ENCODE results near the gene SDR9C7.

DNA sequence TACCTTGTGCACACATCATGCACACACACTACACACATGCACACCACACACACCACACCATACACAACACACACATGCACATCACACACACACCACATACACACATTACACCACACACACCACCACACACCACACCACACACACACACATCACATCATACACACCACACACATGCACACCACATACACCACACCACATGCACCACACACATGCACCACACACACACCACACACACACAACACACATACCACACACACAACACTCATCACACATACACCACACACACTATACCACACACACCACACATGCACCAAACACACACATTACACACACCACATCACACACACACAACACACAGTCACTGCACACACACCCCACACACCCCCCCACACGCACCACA, 38.1 kb downstream of the SDR9C7 start:
- TF ChIP-seq, protein P1, sequence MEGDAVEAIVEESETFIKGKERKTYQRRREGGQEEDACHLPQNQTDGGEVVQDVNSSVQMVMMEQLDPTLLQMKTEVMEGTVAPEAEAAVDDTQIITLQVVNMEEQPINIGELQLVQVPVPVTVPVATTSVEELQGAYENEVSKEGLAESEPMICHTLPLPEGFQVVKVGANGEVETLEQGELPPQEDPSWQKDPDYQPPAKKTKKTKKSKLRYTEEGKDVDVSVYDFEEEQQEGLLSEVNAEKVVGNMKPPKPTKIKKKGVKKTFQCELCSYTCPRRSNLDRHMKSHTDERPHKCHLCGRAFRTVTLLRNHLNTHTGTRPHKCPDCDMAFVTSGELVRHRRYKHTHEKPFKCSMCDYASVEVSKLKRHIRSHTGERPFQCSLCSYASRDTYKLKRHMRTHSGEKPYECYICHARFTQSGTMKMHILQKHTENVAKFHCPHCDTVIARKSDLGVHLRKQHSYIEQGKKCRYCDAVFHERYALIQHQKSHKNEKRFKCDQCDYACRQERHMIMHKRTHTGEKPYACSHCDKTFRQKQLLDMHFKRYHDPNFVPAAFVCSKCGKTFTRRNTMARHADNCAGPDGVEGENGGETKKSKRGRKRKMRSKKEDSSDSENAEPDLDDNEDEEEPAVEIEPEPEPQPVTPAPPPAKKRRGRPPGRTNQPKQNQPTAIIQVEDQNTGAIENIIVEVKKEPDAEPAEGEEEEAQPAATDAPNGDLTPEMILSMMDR (IDR thresholded peaks at IDR 0.05) = no peak
- no peak for TF ChIP-seq POLR2A (IDR thresholded peaks at IDR 0.05)

Data from Peyer's patch (tissue), 4 donors.